HG03066 (cell line): Measurements from ENCODE around the gene KCND2.

Experiments used
- ATAC-seq: cut with Tn5 transposase; IDR thresholded peaks from one replicate; pipeline ENCODE4 v1.9.1; 2021; ENCODE audit warnings: low read depth; ENCODE audit not compliant: unreplicated experiment

The KCND2 gene

DNA sequence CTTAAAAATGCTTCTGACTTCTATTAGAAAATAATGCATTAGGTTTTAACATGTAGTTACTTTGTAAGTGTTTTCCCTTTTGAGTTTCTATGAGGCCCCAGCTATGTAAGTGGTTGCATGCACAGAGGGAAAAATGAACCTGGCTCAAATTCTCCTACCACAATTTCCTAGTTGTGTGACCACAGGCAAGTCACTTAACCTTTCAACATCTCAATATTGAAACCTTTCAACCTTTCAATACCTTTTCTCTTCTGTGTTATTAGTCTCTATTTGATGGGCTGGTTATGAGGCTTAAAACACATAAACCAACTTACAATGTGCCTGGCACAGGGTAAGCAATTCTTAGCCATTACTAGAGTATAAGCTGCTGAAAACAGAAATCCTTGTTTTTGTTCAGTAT lies 203.0 kb downstream of the KCND2 start:
- ATAC-seq = peak; percentile 83

DNA sequence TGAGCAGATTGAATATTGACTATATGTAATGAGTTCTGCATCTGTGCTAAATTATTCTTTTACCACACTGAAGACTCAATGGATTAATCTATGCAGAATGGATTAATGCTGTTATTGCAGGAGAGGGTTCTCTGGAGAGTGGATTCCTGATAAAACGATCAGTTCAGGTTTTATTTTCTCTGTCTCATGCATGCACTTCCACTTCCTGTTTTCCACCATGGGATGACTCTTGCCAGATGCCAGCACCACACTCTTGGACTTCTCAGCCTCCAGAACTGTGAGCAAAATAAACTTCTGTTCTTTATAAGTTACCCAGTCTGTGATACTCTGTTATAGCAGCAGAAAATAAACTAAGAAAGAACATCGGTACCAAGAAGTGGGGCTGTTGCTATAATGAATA lies 207.5 kb downstream of the KCND2 start:
- ATAC-seq = no peak

DNA sequence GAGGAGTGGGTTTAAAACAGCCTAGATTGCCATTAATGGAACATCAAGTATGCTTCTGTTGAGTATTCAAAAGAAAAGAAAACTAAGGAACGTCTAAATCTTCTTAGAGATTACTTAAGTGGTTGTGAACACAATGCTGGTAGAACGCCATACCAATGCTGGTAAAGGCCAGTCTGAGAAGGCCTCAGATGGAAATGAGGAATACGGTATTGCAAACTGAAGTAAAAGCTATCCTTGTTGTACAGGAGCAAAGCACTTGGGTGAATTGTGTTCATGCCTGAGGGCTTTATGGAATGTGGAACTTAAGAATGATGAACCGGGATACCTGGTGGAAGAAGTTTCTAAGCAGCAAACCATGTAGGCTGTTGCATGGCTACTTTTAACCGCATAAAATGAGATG lies 208.0 kb downstream of the KCND2 start:
- no peak for ATAC-seq

DNA sequence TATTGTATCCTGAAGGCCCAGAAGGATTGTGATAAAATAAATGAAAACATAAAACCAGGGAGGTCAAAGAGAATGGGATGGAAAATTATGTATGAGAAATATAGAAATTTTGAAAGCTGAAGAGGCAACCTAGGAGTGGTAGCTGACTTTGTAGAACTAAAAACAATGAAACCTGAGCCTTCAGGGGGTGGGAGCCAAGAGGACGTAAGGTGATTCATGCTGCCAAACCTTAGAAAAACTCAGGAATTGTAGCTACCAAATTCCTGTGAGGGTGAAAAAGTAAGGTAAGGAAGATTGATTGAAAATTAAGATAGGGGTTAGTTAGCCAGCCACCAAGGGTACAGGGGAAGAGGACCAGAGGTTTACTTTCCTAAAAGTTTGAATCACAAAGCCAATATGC lies 213.2 kb downstream of the KCND2 start:
- no peak for ATAC-seq

DNA sequence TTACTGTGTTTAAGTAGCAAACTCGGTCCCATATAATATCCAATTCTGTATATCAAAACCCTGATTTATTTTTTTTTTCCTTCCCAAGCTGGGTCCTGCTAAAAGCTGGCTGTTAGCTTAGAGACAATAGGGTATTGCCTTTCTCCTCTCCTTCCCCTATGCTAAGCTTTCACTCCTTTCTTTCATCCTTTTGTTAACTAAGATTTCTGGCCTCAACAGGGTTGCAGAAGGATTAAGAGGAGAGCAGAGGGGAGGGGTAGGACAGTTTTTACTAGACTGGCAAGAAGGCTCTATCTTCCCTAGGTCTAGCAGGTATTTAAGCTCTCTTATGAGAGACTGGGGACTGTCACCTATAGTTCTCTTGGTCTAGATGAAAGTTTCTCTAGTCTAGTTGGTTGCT lies 229.2 kb downstream of the KCND2 start:
- no peak for ATAC-seq

DNA sequence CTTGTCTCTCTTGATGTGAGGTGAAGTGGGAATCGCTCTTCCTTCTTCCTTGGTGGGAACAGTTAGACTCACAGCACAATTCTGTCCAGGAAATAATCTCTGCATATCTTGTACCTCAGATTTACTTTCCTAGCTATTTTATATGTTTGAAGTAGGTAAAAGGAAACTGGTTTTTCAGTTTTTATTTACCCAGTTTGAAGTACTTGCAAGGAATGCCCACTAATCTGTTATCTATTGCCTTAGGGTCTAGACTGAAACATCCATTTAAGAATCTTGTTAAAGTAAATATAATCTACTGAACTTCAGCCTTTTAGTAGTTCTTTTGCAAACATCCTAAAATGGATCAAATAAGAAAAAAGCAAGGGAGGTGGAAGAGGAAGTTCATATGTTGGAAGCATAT lies 229.8 kb downstream of the KCND2 start:
- ATAC-seq = no peak

DNA sequence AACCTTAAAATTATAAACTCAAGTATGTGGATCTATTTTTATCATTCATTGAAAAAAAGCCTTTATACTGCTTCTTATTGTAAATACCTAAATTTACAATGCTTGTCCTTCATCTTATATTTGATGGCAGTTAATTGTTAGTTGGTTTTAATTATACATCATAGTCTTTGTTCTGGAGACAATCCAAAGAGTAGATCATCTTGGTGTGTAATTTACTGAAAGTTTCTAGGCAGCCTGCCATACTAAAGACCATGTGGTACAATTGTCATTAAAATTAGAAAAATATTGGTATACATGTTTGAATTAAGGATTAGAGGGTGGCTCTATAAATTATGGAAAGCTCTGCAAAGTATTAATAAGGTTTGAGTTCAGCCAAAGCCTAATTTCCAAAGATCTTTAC lies 231.4 kb downstream of the KCND2 start:
- no peak for ATAC-seq

DNA sequence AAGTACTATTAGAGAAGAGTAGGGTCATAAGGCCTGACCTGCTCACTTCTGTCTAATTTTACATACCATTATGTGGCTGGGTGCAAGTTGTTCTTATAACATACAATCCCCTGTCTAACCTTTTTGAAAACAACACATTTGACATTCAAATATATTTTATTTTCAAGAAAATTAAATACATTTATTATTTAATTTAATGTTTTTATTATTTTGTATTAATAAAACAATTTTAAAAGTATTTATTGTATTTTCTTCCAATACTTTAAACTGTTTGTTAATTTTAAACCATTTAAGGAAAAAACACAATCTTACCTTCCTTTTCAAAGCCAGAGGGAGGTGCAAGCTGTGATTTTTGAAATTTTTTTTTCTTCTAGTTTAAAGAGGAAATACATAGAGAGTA lies 232.8 kb downstream of the KCND2 start:
- no peak for ATAC-seq

DNA sequence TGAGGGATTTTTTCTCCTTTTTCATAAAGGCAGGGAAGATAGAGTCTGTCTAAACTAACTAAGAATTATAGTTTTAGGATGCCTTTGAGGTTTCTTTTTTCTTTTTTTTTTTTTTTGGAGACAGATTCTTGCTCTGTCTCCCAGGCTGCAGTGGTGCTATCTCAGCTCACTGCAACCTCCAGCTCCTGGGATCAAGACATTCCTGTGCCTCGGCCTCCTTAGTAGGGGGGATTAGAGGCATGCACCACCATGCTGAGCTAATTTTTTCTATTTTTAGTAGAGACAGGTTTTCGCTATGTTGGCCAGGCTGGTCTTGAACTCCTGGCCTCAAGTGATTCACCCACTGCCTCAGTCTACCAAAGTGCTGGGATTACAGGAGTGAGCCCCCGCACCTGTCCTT lies 239.7 kb downstream of the KCND2 start:
- ATAC-seq = no peak

DNA sequence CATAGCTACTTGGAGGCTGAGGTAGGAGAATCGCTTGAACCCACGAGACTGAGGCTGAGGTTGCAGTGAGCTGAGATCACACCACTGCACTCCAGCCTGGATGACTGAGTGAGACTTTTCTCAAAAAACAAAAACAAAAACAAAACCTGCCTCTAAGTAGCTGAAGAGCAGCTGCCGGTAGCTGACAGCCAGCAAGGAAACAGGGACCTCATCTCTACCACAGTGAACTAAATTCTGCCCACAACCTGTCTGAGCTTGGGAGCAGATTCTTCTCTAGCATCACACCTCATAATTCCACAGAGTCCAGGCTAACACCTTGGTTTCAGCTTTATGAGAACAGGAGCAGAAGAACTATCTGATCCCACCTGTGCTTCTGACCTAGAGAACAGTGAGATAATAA lies 246.2 kb downstream of the KCND2 start:
- ATAC-seq = no peak

DNA sequence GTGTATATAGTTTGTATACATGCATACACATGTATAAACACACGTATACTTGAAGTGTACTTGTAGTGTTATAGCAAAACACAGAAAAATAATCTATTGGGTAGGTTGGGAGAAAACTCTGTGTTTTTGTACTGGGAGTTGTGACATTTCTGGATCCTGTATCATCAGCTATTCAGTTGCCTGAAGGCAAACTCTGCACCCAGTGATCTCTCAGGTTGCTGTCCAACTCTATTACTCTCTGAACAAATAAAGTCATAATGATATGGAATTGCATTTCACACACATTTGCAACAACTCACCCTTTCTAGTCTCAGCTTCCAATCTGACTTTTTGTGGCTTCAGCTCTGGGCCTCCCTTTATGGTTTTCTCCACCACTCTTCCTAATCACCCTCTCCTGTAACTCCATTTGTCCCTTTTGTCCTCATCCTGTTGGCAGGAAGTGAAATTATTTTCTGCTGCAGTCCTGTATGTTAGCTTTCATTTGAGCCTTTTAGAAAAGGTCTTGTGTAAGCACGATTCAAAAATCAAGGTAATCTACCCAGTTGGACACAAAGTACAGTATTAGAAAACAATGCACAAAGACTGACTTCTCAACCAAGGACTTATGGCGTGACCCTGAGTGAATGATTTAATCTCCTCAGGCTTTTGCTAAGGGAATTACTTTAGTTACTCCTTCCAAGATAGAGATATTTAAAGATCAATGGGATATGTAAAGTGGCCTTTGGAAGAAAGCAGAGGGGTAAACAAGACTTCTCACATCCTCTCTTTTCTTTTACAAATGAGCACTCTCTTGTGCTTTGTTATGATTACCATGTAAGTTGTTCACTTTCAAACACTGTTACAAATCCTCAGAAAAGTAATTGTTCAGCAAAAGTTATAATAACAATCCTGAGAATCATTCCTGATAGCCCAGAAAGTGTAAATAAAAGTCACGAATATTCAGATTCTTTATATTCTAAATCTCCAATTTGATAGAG lies 249.1 kb downstream of the KCND2 start:
- ATAC-seq = no peak

DNA sequence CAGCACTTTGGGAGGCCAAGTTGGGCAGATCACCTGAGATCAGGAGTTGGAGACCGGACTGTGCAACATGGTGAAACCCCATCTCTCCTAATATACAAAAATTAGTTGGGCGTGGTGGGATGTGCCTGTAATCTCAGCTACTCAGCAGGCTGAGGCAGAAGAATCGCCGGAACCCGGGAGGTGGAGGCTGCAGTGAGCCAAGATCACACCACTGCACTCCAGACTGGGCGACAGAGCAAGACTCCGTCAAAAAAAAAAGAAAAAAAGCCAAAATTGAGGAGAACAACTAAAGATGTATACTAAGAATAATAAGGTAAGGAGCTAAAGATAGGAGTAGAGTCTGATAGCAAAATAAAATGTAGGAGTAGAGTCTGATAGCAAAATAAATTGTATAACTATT lies 251.0 kb downstream of the KCND2 start:
- no peak for ATAC-seq

DNA sequence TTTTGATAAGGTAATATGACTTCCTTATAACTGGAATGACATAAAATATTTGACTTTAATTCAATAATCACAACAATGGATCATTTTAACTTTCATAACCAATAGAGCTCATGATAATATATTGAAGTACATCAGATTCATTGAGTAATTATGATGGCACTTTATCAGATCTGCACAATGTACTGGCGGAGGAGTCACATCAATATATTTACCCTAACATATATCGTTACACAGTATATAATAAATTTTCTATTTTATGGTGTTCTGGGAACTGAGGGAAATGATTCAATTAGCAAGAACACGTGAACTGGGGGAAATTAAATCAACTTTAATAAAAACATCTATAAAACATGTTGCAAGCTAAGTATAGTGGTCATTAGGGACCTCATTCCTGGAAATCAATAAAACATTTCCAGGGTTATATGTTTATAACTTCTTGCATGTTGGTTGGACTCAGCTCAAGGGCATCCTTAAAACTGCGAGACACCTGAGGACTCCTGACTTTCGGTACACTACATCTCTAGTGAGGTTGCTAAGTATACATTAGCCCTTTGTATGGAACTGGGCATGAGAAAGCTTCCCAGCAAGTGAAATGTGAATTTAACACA lies 254.0 kb downstream of the KCND2 start:
- ATAC-seq = no peak

DNA sequence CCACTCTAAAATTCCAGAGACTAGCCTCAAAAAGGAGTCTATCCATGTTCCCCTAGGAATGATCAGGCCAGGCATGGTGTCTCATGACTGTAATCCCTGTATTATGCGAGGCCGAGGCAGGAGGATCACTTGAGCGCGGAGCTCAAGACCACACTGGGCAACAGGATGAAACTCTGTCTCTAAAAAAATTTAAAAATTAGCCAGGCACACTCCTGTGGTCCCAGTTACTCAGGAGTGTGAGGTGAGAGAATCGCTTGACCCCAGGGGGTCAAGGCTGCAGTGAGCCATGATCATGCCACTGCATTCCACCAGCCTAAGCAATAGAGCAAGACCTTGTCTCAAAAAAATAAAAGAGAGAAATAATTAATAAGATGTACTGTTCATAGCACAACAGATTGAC lies 256.8 kb downstream of the KCND2 start:
- no peak for ATAC-seq

DNA sequence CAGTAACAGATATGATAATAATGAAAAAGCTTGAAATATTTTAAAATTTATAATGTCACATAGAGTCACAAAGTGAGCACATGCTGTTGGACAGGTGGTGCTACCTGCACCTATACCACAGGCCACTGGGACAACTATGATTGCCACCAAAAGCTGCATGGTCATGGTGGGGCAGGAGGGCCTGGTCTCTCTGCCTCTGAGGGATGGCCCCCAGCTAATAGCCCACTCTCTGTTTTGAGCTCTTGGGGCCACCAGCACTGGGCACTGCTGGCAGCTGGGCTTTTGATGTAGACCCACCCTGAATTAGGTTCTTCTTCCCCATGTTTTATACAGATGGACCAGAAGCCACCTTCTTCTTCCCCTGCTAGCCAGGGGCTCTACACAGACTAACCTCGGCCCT lies 265.4 kb downstream of the KCND2 start:
- ATAC-seq = no peak

DNA sequence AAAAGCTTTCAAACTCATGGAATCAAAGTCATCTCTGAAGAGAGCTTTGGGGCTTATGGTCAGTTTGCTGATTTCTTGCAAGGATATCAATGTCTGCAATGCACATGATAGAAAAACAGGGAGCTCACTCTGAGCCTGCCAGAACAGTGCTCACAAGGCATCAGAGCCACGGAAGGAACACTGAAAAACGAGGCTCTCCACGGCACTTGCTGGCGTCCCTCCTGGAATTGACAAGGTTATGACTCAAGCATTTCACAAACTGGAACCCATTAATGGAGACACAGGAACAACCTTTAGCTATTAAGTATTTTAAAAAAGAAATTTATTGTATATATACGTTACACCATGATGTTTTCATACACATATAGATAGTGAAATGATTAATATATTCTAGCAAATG lies 266.3 kb downstream of the KCND2 start:
- no peak for ATAC-seq

DNA sequence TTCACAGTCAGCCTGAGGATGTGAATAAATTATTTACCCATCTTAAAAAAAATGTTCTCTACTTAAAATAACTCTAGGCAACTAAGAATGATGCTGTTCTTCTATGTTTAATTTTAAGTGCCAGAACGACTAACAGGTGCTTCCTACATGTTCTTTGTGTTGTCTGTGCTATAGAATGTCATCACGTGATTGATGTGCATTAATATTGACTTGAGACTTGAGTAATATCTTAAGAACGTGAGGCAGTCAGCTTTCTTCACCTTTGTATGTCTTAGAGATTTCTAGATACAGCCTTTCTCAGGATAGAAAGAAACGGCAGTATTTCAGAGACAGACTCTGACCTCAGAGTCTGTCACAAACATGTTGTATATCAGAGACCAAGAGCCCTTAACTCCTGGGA lies 274.6 kb downstream of the KCND2 start:
- no peak for ATAC-seq

DNA sequence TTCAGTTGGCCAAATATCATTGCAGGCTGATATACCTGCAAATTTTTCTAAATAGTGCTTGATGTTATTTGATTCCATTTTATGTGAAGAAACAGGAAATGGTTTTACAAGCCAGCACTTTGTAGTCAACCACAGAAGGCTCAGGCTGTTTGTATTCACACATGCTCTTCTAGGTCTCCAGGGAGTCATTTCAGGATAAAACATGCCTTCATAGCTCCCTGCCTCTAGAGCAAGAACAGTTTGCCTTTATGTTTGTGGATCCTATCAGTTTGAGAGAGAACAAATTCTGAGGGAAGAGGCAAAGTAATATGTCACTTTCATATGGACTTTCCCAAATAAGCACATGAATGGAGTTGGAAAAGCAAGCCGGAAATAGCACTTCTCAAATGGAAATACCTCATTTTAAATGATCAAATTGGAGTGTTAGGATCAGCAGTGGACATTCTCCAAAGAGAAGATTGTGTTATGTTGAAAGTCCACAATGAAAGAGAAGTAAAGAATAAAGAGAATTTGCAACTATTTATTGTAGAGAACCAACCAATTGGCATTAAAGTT lies 277.6 kb downstream of the KCND2 start:
- no peak for ATAC-seq

DNA sequence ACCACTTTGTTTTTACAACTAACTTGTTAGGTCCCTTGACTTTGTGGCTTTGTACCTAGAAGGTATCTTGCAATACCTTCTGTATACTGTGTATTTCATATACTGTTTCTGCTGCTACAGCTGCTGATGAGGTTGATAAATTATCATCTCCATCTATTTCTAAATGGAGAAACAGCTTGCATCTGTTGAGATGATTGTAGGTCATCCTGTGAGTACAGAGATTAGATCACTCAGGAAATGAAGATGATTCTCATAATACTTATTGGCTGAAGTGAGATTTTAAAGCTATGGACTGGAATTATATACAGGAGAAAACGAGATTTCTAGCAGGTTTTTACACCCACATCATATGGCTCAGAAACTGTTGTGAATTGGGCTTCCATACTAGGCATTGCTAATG lies 280.5 kb downstream of the KCND2 start:
- no peak for ATAC-seq

DNA sequence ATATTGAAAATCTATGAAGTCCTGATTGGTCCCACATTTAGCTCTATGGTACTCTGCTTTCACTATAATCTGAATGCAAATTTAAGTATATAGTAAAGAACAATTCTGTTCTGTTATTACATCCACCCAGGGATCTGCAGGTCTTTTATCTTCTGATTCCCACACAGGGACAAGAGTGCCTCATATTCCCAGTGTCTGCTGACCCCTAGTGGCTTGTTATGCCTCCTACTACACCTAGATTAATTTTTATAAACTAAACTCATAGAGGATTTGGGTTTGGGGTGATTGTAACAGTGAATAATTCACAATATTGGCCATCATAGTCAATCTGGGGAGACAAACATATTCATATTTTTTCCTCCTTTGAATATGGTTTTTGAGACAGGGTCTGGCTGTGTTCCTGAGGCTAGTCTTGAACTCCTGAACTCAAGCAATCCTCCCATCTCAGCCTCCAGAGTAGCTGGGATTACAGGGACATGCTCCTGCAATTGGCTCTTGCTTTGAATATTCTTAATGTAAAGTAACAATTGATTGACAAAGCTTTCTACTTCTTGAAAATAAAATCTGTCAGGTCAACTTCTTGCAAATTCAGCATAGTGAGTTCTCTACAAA lies 282.1 kb downstream of the KCND2 start:
- peak; percentile 76 for ATAC-seq

DNA sequence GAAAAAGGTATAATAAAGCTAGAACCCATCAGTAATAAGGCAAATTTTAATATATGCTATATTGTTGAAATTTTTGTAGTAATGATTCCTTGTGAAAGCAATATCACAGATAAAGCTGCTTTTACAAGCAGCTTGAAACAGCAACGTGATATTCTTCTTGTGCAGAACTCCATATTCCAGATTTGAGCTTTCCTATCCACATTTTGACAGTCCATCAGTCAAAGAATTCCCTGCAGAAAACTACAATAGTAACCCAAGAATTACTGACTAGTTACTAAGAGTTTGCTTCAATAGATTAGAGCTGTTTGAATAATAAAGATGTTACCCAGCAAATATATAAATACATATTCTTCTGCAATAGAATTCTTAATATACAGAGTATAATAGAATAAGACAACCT lies 291.2 kb downstream of the KCND2 start:
- no peak for ATAC-seq
